Fibroblast of skin of left quadriceps (primary cell): Measurements from ENCODE around the gene EVA1A.

Experiments
- DNase-seq, 2 experiments: peaks; one replicate each; pipeline ENCODE4 v3.0.0-alpha.2; 2013; ENCODE audit warnings: low read depth in 2 of 2

The EVA1A gene

DNA sequence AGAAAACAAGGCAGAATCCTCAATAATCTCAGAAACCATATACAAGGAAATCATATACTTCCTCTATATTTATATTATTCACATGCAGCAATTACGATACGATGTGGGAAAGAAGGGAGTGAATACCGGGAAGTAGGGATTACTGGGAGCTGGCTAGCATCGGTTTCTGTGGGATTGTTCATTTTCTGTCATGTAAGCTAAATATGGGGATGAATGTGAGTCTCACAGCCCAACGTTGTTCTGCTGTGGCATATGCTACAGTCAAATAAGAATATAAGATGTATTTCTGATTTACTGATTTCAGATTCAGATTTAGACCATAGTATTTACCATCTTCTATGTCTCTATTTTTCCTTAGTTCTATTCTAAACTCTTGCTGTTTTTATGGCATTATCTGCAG, 113.6 kb downstream of the EVA1A start:
- no peak for DNase-seq
